ENCODE data around the gene WNT11.

GRCh38 chr11:76234021-76234415, 27.7 kb upstream of the WNT11 start:
- TF ChIP-seq CTCF (IDR thresholded peaks at IDR 0.05) = no peak
- no peak for TF ChIP-seq EZH2phosphoT487 (IDR thresholded peaks at IDR 0.05)
- no peak for TF ChIP-seq EZH2 (IDR thresholded peaks at IDR 0.05)
